Testis (tissue), 2 donors: Measurements from ENCODE around the gene GRIA2.

ENCODE experiments used
- CTCF ChIP-seq, 3 experiments: fragments of 450-650 bp in 2 of 3; fragments of 200-600 bp in 1 of 3; sonication (generic) in 1 of 3; IDR thresholded peaks; one replicate each; pipeline ENCODE4 v1.5.1; 2016 to 2019; ENCODE audit warnings: antibody characterized with exemption in 3 of 3, mild to moderate bottlenecking in 2 of 3, moderate library complexity in 1 of 3
- POLR2A ChIP-seq: fragments of 450-650 bp; IDR thresholded peaks from one replicate; pipeline ENCODE4 v1.6.1; 2017; ENCODE audit warnings: antibody characterized with exemption, mild to moderate bottlenecking, moderate library complexity

GRCh38 chr4:157195374-157195773 is 25.2 kb upstream of the GRIA2 start:
- TF ChIP-seq CTCF (IDR thresholded peaks at IDR 0.05), result no peak
- no peak for TF ChIP-seq POLR2A
